ENCODE data around the gene MYOZ1. TPM values are rescaled to one million over a fixed set of nuclear protein-coding genes. Genes with fewer than 3 reads are reported as not detected.

The MYOZ1 gene
- total RNA-seq, 1 donor from 2014 or later, result not detected

Other genes starting within 250 kb of the MYOZ1 start
- gene ANXA7, start 227.4 kb downstream of the MYOZ1 start, total RNA-seq, result 169 and 171 TPM in 2 replicates
- gene MSS51, start 207.9 kb downstream of the MYOZ1 start, total RNA-seq, result 2.5 and 2.8 TPM in 2 replicates
- 42.5 and 43.6 TPM in 2 replicates for gene PPP3CB, start 145.4 kb downstream of the MYOZ1 start, total RNA-seq
- 7.3 and 7.8 TPM in 2 replicates for gene USP54, start 50.1 kb downstream of the MYOZ1 start, total RNA-seq
- 0.05 TPM in 1 of 2 replicates, not detected in the other for gene SYNPO2L, start 14.6 kb upstream of the MYOZ1 start, total RNA-seq
- 10.1 and 13.9 TPM in 2 replicates for gene AGAP5, start 56.6 kb upstream of the MYOZ1 start, total RNA-seq
- gene SEC24C, start 102.9 kb upstream of the MYOZ1 start, total RNA-seq, result 106 TPM in 2 replicates
- 34.9 and 37.8 TPM in 2 replicates for gene CHCHD1, start 140.6 kb upstream of the MYOZ1 start, total RNA-seq
- gene ZSWIM8, start 144.1 kb upstream of the MYOZ1 start, total RNA-seq, result 50.8 and 53.5 TPM in 2 replicates
- gene NDST2, start 170.1 kb upstream of the MYOZ1 start, total RNA-seq, result 50.5 and 50.6 TPM in 2 replicates
- 20.2 and 22.1 TPM in 2 replicates for gene CAMK2G, start 233.1 kb upstream of the MYOZ1 start, total RNA-seq